Measurements from ENCODE around the gene WDR31. TPM values are rescaled to one million over a fixed set of nuclear protein-coding genes. Genes with fewer than 3 reads are reported as not detected.

Gene WDR31
- polyA plus RNA-seq, 3 donors from 2014 or later = not detected

- H3K27ac Mint-ChIP-seq = no peak overlapping the region
- DNase-seq = no peak
- H3K36me3 Mint-ChIP-seq = peaks cover 15 to 56% (median 24%) of the 10 kb centered on the region in 3 donors
These were observed 49.9 kb downstream of the WDR31 start for GRCh38 chr9:113290052-113290607.

GRCh38 chr9:113289091-113289490 lies 51.0 kb downstream of the WDR31 start:
- DNase-seq = no peak
- H3K27ac Mint-ChIP-seq = no peak overlapping the region
- no peaks in the 10 kb centered on the region for H3K27me3 Mint-ChIP-seq (ENCODE audit: low read depth in 3 of 3)
- peaks cover 21 to 65% (median 32%) of the 10 kb centered on the region in 3 donors for H3K36me3 Mint-ChIP-seq
- H3K4me3 Mint-ChIP-seq = no peak overlapping the region
- H3K9me3 Mint-ChIP-seq = no peaks in the 10 kb centered on the region
- no peaks in the 10 kb centered on the region for H3K4me1 Mint-ChIP-seq

More at GRCh38 chr9:113290052-113290607, 49.9 kb downstream of the WDR31 start:
- Mint-ChIP-seq H3K4me3 (no peak overlapping the region), H3K27me3 (ENCODE audit: low read depth in 3 of 3) (peaks cover 0 to 2% (median 0%) of the 10 kb centered on the region in 3 donors), H3K9me3 (no peaks in the 10 kb centered on the region), H3K4me1 (no peaks in the 10 kb centered on the region)

DNA sequence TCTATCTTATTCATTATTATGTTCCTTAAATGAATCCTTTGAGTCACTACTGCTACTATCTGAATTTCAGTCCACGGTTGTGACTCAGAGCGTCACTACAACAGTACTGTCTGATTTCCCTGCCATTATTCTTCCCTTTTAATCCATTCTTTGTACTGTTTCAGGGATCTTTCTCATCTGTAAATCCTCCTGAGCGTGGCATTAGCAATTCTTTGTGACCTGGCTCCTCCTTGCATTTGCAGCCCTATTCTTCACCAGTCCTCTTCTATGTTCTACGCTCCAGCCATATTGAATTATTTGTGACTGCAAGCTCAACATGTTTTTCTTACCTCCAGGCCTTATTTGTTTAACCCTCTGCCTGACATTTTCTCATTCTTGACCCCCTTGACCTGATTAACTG lies 58.7 kb downstream of the WDR31 start:
- peak overlapping the region in 3 of 6 donors; percentile 17 to 28 (median 25) for H3K27ac Mint-ChIP-seq
- H3K27me3 Mint-ChIP-seq (ENCODE audit: low read depth in 3 of 3) = peaks cover 0 to 1% (median 0%) of the 10 kb centered on the region in 3 donors
- no peak for DNase-seq
- H3K4me1 Mint-ChIP-seq = peaks cover 5 to 14% of the 10 kb centered on the region in 2 donors
- no peak overlapping the region for H3K4me3 Mint-ChIP-seq
- H3K36me3 Mint-ChIP-seq = peaks cover 26 to 57% (median 47%) of the 10 kb centered on the region in 3 donors
- H3K9me3 Mint-ChIP-seq = no peaks in the 10 kb centered on the region

GRCh38 chr9:113278840-113279239 lies 61.2 kb downstream of the WDR31 start:
- DNase-seq = no peak
- peaks cover 5 to 14% of the 10 kb centered on the region in 2 donors for H3K4me1 Mint-ChIP-seq
- peaks cover 19 to 43% (median 34%) of the 10 kb centered on the region in 3 donors for H3K36me3 Mint-ChIP-seq
- H3K27me3 Mint-ChIP-seq (ENCODE audit: low read depth in 3 of 3) = peaks cover 0 to 1% (median 0%) of the 10 kb centered on the region in 3 donors
- H3K9me3 Mint-ChIP-seq = no peaks in the 10 kb centered on the region
- H3K27ac Mint-ChIP-seq = peak overlapping the region in 3 of 6 donors; percentile 5 to 25 (median 25)
- H3K4me3 Mint-ChIP-seq = no peak overlapping the region

DNA sequence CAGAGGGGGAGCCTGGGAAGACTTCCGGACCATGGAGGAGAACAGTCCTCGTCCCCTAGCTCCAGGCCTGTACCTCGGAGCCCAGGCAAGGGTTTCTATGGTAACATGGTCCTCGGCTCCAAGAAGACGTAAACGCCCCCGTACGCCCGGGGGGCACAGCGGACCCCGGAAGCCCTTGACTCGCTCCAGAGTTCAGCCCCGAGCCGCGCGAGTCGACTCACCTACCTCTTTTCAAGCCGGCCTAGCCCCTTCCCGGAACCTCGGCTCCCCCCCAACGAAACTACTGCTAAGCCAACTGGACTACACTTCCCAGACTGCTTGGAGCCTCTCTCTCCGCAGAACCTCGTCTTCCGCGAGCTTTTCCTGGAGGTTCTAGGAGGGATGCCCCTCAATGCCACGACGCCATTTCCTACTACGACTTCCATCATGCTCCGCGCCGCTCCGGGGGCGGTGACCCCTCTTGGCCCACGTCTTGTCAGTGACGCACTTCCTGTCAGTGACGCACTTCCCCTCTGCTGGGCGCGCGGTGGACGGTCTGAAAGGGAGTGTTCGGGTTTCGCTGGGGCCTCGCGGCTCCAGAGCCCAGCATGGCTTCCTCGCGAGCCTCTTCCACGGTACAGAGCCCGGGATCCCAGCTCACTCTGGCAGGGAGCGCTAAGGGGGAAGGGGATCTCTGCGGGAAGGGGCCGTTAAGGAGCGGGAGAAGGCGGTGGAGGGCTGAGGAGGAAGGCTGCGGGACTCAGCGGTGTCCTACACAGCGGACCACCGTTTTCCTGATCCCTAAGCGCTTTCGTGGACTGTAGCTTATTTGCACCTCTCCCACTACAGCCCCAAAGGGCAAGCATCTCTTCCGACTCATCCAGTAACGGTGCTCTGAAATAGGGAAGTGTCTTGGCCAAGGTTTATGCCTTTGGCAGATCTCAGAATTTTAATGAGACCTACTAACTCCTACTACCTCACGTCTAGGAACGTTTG lies 64.6 kb downstream of the WDR31 start, which contains the start of the genes CDC26 and PRPF4:
TSS of gene CDC26 (minus strand) at position 416 of the 975 bp plus-strand sequence. CDS start 3,065 bp downstream, outside the sequence.
TSS of gene PRPF4 (plus strand) at position 502 of the 975 bp plus-strand sequence. CDS start at position 588, 86 bp downstream.
- H3K4me3 Mint-ChIP-seq = no peak within 1 kb of the TSS
- no peaks in the 10 kb centered on the region for H3K27me3 Mint-ChIP-seq (ENCODE audit: low read depth in 3 of 3)
- H3K36me3 Mint-ChIP-seq = peaks cover 18 to 33% (median 25%) of the 10 kb centered on the region in 3 donors
- H3K27ac Mint-ChIP-seq = no peak within 1 kb of the TSS
- DNase-seq = peak; percentile 93 to 94 (median 93)
- H3K4me1 Mint-ChIP-seq = peaks cover 4 to 14% of the 10 kb centered on the region in 2 donors
- H3K9me3 Mint-ChIP-seq = no peaks in the 10 kb centered on the region

DNA sequence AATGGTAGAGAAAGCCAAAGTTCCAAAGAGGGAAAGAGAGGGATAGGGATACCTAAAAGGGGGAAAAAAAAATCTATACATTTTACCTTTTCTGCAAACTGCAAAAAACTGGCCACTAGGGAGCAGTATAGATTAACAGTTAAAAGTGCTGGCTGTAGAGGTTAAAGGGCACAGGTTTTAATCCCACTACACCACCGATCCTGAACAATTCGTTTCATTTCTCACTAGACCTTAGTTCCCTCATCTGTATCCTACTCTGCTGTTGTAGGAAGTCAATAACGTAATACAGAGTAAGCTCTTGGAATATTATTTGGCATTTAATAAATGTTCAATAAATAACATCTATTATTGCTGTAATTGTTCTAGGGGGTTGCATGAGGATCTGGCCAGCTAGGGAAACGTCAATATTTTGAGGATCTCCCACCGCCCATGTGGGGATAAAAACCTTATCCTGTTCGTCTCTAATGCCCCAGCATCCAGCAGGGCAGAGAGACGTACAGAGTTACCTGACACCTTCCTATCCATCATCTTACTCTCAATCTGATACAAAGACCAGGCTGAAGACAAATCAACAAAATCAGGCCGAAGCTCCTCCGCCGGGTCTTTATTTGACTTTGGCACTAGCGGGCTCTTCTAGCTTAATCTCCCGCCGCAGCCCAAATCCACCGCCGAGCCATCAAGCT lies 65.5 kb downstream of the WDR31 start:
- Mint-ChIP-seq H3K4me1 (peaks cover 7 to 13% of the 10 kb centered on the region in 2 donors), H3K4me3 (no peak overlapping the region), H3K36me3 (peaks cover 11 to 32% (median 24%) of the 10 kb centered on the region in 3 donors), H3K9me3 (no peaks in the 10 kb centered on the region), H3K27ac (no peak overlapping the region), H3K27me3 (ENCODE audit: low read depth in 3 of 3) (no peaks in the 10 kb centered on the region)
- peak; percentile 64 to 67 (median 65) for DNase-seq

DNA sequence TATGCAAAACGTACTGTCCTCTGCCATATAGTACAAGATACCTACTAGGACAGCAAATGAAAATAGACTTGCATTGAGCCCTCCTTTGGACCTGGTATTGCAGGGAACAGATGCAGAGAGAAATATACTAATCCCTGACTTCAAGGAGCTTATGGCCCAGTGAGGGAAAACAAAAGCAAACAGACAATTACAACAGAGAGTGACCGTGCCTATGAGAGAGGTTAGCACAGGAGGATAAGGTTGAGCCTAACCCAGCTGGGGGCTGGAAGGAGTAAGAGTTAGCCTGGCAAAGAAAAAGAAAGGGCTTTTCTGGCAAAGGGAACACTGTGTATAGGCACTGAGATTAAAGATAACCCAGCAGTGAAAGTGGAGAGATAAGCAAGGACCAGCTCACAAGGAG lies 70.2 kb downstream of the WDR31 start:
- H3K4me1 Mint-ChIP-seq = peaks cover 3 to 9% of the 10 kb centered on the region in 2 donors
- no peaks in the 10 kb centered on the region for H3K27me3 Mint-ChIP-seq (ENCODE audit: low read depth in 3 of 3)
- H3K27ac Mint-ChIP-seq = no peak overlapping the region
- DNase-seq = no peak
- no peaks in the 10 kb centered on the region for H3K9me3 Mint-ChIP-seq
- peaks cover 15 to 34% (median 28%) of the 10 kb centered on the region in 3 donors for H3K36me3 Mint-ChIP-seq
- H3K4me3 Mint-ChIP-seq = no peak overlapping the region

DNA sequence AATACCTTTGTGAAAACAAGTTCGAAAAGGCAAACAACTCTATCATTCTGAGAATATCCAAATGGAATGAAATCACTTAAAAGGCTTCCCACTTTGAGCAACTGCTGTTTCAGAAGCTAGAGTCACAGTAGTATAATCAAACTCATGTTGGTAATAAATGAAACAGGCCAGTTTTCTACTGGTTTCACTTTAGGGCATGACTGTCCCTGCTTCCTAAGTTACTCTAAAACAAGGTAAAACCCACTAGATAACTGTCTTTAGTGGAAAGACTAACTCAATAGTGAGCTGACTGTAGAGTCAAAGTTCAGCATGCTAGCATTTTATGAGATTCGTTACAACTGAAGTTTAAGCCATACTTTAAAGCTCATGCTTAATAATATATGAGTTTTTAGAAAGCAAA lies 70.7 kb downstream of the WDR31 start:
- Mint-ChIP-seq H3K27ac (no peak overlapping the region), H3K9me3 (no peaks in the 10 kb centered on the region), H3K4me1 (peaks cover 3 to 9% of the 10 kb centered on the region in 2 donors), H3K4me3 (no peak overlapping the region), H3K36me3 (peaks cover 15 to 34% (median 28%) of the 10 kb centered on the region in 3 donors), H3K27me3 (ENCODE audit: low read depth in 3 of 3) (no peaks in the 10 kb centered on the region)
- DNase-seq = no peak

DNA sequence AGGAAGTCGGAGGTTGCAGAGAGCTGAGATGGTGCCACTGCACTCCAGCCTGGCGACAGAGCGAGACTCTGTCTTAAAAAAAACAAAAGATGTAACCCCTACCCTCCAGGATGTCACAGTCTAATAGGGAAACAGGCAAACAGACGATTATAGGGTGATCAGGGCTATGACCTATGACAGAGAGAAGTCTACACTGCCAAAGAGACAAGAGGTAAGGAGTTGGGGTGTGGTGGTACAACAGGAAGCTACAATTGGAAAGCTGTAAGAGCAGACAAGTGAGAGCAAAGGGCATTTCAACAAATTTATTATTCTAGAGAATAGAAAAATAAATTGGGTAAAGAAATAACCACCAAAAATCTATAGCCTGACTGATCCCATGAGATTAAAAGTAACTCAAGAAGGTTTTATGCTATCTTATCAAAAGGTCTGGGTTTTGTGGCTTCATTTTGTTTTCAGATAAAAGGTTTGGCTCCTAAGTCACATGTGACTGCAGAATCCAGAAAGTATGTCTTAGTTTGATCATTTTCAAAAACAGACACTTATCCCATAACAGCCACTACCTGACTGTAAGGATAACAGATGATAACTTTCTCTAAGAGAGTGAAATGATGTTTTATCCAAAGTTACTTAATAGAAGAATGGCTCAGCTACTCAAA lies 72.0 kb downstream of the WDR31 start:
- Mint-ChIP-seq H3K4me3 (no peak overlapping the region), H3K27me3 (ENCODE audit: low read depth in 3 of 3) (no peaks in the 10 kb centered on the region)

DNA sequence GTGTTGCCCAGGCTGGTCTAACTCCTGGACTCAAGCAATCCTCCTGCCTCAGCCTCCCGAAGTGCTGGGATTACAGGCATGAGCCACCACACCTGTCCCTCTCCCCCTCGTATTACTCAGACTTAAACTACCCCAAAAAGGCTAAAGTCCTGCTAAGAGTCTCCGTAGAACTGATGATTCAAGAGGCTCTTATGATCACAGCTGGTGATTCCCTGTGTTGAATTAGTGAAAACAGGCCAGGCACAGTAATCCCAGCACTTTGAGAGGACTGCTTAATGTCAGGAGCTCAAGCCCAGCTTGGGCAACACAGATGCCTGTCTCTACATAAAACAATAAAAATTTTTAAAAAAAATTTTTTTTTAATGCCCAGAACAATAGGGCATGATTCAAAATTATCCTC lies 73.9 kb downstream of the WDR31 start:
- Mint-ChIP-seq H3K4me1 (peaks cover 3 to 9% of the 10 kb centered on the region in 2 donors), H3K27me3 (ENCODE audit: low read depth in 3 of 3) (no peaks in the 10 kb centered on the region), H3K4me3 (no peak overlapping the region), H3K27ac (no peak overlapping the region), H3K9me3 (no peaks in the 10 kb centered on the region), H3K36me3 (peaks cover 18 to 26% (median 24%) of the 10 kb centered on the region in 3 donors)
- DNase-seq = no peak

More for the DNA sequence above, 72.0 kb downstream of the WDR31 start:
- Mint-ChIP-seq H3K27ac (peak overlapping the region in 2 of 6 donors; percentile 56 to 65), H3K4me1 (peaks cover 3 to 9% of the 10 kb centered on the region in 2 donors), H3K36me3 (peaks cover 12 to 31% (median 25%) of the 10 kb centered on the region in 3 donors), H3K9me3 (no peaks in the 10 kb centered on the region)
- DNase-seq = no peak
